GM23338 (cell line): ENCODE results near the gene LST1. TPM values are rescaled to one million over a fixed set of nuclear protein-coding genes. Genes with fewer than 3 reads are reported as not detected.

ENCODE experiments used
- ATAC-seq: fragments of 200-7000 bp; cut with Tn5 transposase; 3 replicates; pipeline ENCODE4 v1.9.1; 2020
- DNase-seq: peaks from one replicate; pipeline ENCODE4 v3.0.0-alpha.2; 2015; ENCODE audit warnings: low spot score
- H2AFZ ChIP-seq: fragments of 200-600 bp; sonication (generic); 2 replicates; pipeline ENCODE4 v1.8.0; 2016; ENCODE audit warnings: antibody characterized with exemption, mild to moderate bottlenecking, moderate library complexity
- H3F3A ChIP-seq: fragments of 200-600 bp; sonication (generic); replicated peaks from 2 replicates; pipeline ENCODE4 v1.8.0; 2017; ENCODE audit warnings: antibody characterized with exemption, mixed run types, low read depth
- H3K27ac ChIP-seq: fragments of 200-600 bp; sonication (generic); 2 replicates; pipeline ENCODE4 v1.6.1; 2016; ENCODE audit warnings: low read depth
- H3K27me3 ChIP-seq: fragments of 200-600 bp; sonication (generic); 2 replicates; pipeline ENCODE4 v1.8.0; 2016; ENCODE audit warnings: mild to moderate bottlenecking, mixed run types, moderate library complexity; ENCODE audit not compliant: insufficient read depth
- H3K36me3 ChIP-seq: fragments of 200-600 bp; sonication (generic); 2 replicates; pipeline ENCODE4 v1.8.0; 2016; ENCODE audit warnings: mild to moderate bottlenecking; ENCODE audit not compliant: insufficient read depth
- H3K4me1 ChIP-seq: fragments of 200-600 bp; sonication (generic); 2 replicates; pipeline ENCODE4 v1.8.0; 2016; ENCODE audit warnings: mild to moderate bottlenecking, moderate library complexity; ENCODE audit not compliant: insufficient read depth
- H3K4me2 ChIP-seq: fragments of 200-600 bp; sonication (generic); 2 replicates; pipeline ENCODE4 v1.7.1; 2017; ENCODE audit warnings: mixed run types
- H3K4me3 ChIP-seq: fragments of 200-600 bp; sonication (generic); 2 replicates; pipeline ENCODE4 v1.6.1; 2016; ENCODE audit warnings: mixed run types
- H3K79me2 ChIP-seq: fragments of 200-600 bp; sonication (generic); replicated peaks from 2 replicates; pipeline ENCODE4 v1.8.0; 2017; ENCODE audit warnings: mild to moderate bottlenecking; ENCODE audit not compliant: insufficient read depth
- H3K9me2 ChIP-seq: fragments of 200-600 bp; sonication (generic); 2 replicates; pipeline ENCODE4 v1.8.0; 2017; ENCODE audit not compliant: insufficient read depth
- H4K20me1 ChIP-seq: fragments of 200-600 bp; sonication (generic); replicated peaks from 2 replicates; pipeline ENCODE4 v1.8.0; 2017; ENCODE audit warnings: mild to moderate bottlenecking; ENCODE audit not compliant: insufficient read depth
- H3K27ac Mint-ChIP-seq: 2 replicates; pipeline ENCODE4 v1.8.0; 2020; ENCODE audit warnings: inconsistent platforms, mild to moderate bottlenecking, moderate library complexity, mixed read lengths
- H3K27me3 Mint-ChIP-seq: 3 replicates; pipeline ENCODE4 v1.8.0; 2022; ENCODE audit warnings: low read depth, mild to moderate bottlenecking, moderate library complexity, mixed read lengths, inconsistent platforms; ENCODE audit not compliant: insufficient read depth, poor library complexity
- H3K36me3 Mint-ChIP-seq: 3 replicates; pipeline ENCODE4 v1.8.0; 2021; ENCODE audit warnings: low read depth, mild to moderate bottlenecking, inconsistent platforms, moderate library complexity, mixed read lengths
- H3K4me1 Mint-ChIP-seq: 3 replicates; pipeline ENCODE4 v1.8.0; 2020; ENCODE audit warnings: mild to moderate bottlenecking, inconsistent platforms, mixed read lengths
- H3K4me3 Mint-ChIP-seq: 3 replicates; pipeline ENCODE4 v1.8.0; 2021; ENCODE audit warnings: moderate library complexity, mild to moderate bottlenecking, inconsistent platforms, mixed read lengths
- H3K9me3 Mint-ChIP-seq: 3 replicates; pipeline ENCODE4 v1.8.0; 2020; ENCODE audit warnings: moderate library complexity, mild to moderate bottlenecking, inconsistent platforms, mixed read lengths
- CREB1 ChIP-seq: fragments of 250-450 bp; sonication (Bioruptor Pico); IDR thresholded peaks from 2 replicates; pipeline ENCODE4 v1.5.0; 2020; ENCODE audit warnings: low read depth, mild to moderate bottlenecking, moderate library complexity
- CTCF ChIP-seq, 2 experiments: fragments of 200-600 bp in 1 of 2; sonication (generic) in 1 of 2; conservative IDR thresholded peaks; 2 replicates each; pipeline versions ENCODE4 v1.5.1 to v1.6.1; 2016 to 2017; ENCODE audit warnings: antibody characterized with exemption in 2 of 2, low read depth in 2 of 2, mild to moderate bottlenecking in 2 of 2, moderate library complexity in 1 of 2
- EZH2 ChIP-seq: fragments of 200-600 bp; sonication (generic); IDR thresholded peaks from one replicate; pipeline ENCODE4 v1.8.0; 2017; ENCODE audit warnings: antibody characterized with exemption, mild to moderate bottlenecking, low read depth; ENCODE audit not compliant: unreplicated experiment
- EZH2phosphoT487 ChIP-seq: fragments of 200-600 bp; sonication (generic); IDR thresholded peaks from one replicate; pipeline ENCODE4 v1.8.1; 2018; ENCODE audit warnings: antibody characterized with exemption; ENCODE audit not compliant: unreplicated experiment
- JUNB ChIP-seq: IDR thresholded peaks from one replicate; pipeline ENCODE4 v1.6.1; 2016; ENCODE audit warnings: antibody characterized with exemption; ENCODE audit not compliant: unreplicated experiment
- NANOG ChIP-seq: IDR thresholded peaks from 2 replicates; pipeline ENCODE4 v1.6.1; 2016; ENCODE audit warnings: antibody characterized with exemption, borderline replicate concordance
- POLR2AphosphoS5 ChIP-seq: IDR thresholded peaks from 2 replicates; pipeline ENCODE4 v1.6.1; 2016; ENCODE audit warnings: antibody characterized with exemption, low read depth
- STAT1 ChIP-seq: IDR thresholded peaks from one replicate; pipeline ENCODE4 v1.6.1; 2016; ENCODE audit warnings: antibody characterized with exemption; ENCODE audit not compliant: unreplicated experiment
- ZNF114 ChIP-seq: fragments of 250-450 bp; sonication (Bioruptor Pico); IDR thresholded peaks from 2 replicates; pipeline ENCODE4 v1.5.0; 2020; ENCODE audit warnings: mild to moderate bottlenecking, moderate library complexity
- ZNF331 ChIP-seq: fragments of 250-450 bp; sonication (Bioruptor Pico); IDR thresholded peaks from 2 replicates; pipeline ENCODE4 v1.5.0; 2020; ENCODE audit warnings: low read depth, mild to moderate bottlenecking, moderate library complexity
- long read RNA-seq: library from polyadenylated mRNA; unstranded; transcript quantifications from one replicate; pipeline ENCODE4 v2.0.0, GENCODE V29; 2020; ENCODE audit not compliant: unreplicated experiment
- polyA plus RNA-seq: library from polyadenylated mRNA; unstranded; fragments of >200 nt; fragmentation: Nextera tagmentation; extraction: Ambion mirVana; gene quantifications from 2 replicates; pipeline ENCODE4 v1.2.1, GENCODE V29; 2016
- total RNA-seq: library from RNA; depleted of rRNA; stranded (reverse); fragments of >200 nt; shearing (Covaris generic); gene quantifications from 2 replicates; pipeline ENCODE4 v1.2.3, GENCODE V29; 2014; rRNA removed
- TF ChIP-seq, protein P1 (sequence below): IDR thresholded peaks from one replicate; pipeline ENCODE4 v1.6.1; 2018; ENCODE audit warnings: antibody characterized with exemption; ENCODE audit not compliant: unreplicated experiment
- TF ChIP-seq, protein P2 (sequence below): IDR thresholded peaks from 2 replicates; pipeline ENCODE4 v1.6.1; 2016; ENCODE audit warnings: antibody characterized with exemption

Gene LST1
- total RNA-seq (not detected in 2 replicates), polyA plus RNA-seq (0.37 TPM in 1 of 2 replicates, not detected in the other)
- long read RNA-seq: 0 reads

- Histone ChIP-seq H3K27me3 (peaks cover 11% of the 10 kb centered on the region), H3K4me3 (no peak within 1 kb of the TSS), H3F3A (no peaks in the 10 kb centered on the region), H3K4me1 (peaks cover 4% of the 10 kb centered on the region; the same call in 1 of the 2 replicates), H3K79me2 (no peaks in the 10 kb centered on the region), H2AFZ (no peak within 1 kb of the TSS), H3K36me3 (no peaks in the 10 kb centered on the region), H3K9me2 (no peaks in the 10 kb centered on the region), H4K20me1 (no peaks in the 10 kb centered on the region), H3K4me2 (no peak within 1 kb of the TSS), H3K27ac (no peak within 1 kb of the TSS)
- H3K4me1 Mint-ChIP-seq: peaks cover 20% of the 10 kb centered on the region
- DNase-seq: no peak
- no peaks in the 10 kb centered on the region; the same call in 2 of the 3 replicates for H3K36me3 Mint-ChIP-seq
- peaks cover 26% of the 10 kb centered on the region for H3K27me3 Mint-ChIP-seq
- no peak within 1 kb of the TSS for H3K27ac Mint-ChIP-seq
- peaks cover 3% of the 10 kb centered on the region; the same call in 1 of the 3 replicates for H3K9me3 Mint-ChIP-seq
- no peak within 1 kb of the TSS; the same call in 2 of the 3 replicates for H3K4me3 Mint-ChIP-seq
- no peak for ATAC-seq
- TF ChIP-seq JUNB: no peak
- no peak for TF ChIP-seq EZH2
- no peak for TF ChIP-seq NANOG
- no peak for TF ChIP-seq POLR2AphosphoS5
- no peak for TF ChIP-seq ZNF114 (CRISPR knock-in tag)
- TF ChIP-seq CREB1: no peak
- TF ChIP-seq STAT1: no peak
- TF ChIP-seq EZH2phosphoT487: no peak
- TF ChIP-seq, protein P1, sequence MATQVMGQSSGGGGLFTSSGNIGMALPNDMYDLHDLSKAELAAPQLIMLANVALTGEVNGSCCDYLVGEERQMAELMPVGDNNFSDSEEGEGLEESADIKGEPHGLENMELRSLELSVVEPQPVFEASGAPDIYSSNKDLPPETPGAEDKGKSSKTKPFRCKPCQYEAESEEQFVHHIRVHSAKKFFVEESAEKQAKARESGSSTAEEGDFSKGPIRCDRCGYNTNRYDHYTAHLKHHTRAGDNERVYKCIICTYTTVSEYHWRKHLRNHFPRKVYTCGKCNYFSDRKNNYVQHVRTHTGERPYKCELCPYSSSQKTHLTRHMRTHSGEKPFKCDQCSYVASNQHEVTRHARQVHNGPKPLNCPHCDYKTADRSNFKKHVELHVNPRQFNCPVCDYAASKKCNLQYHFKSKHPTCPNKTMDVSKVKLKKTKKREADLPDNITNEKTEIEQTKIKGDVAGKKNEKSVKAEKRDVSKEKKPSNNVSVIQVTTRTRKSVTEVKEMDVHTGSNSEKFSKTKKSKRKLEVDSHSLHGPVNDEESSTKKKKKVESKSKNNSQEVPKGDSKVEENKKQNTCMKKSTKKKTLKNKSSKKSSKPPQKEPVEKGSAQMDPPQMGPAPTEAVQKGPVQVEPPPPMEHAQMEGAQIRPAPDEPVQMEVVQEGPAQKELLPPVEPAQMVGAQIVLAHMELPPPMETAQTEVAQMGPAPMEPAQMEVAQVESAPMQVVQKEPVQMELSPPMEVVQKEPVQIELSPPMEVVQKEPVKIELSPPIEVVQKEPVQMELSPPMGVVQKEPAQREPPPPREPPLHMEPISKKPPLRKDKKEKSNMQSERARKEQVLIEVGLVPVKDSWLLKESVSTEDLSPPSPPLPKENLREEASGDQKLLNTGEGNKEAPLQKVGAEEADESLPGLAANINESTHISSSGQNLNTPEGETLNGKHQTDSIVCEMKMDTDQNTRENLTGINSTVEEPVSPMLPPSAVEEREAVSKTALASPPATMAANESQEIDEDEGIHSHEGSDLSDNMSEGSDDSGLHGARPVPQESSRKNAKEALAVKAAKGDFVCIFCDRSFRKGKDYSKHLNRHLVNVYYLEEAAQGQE: no peak
- TF ChIP-seq, protein P2, sequence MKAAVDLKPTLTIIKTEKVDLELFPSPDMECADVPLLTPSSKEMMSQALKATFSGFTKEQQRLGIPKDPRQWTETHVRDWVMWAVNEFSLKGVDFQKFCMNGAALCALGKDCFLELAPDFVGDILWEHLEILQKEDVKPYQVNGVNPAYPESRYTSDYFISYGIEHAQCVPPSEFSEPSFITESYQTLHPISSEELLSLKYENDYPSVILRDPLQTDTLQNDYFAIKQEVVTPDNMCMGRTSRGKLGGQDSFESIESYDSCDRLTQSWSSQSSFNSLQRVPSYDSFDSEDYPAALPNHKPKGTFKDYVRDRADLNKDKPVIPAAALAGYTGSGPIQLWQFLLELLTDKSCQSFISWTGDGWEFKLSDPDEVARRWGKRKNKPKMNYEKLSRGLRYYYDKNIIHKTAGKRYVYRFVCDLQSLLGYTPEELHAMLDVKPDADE: no peak
- no peak for TF ChIP-seq ZNF331 (CRISPR knock-in tag)
These were observed at the start of gene LST1 for GRCh38 chr6:31586008-31586407. Gene LST1, plus strand, starts transcription at chr6:31586277. Its CDS starts 1,023 bp downstream, at chr6:31587300.

GRCh38 chr6:31538805-31539400 is 47.2 kb upstream of the LST1 start:
- H3F3A ChIP-seq: peaks cover 50% of the 10 kb centered on the region
- H2AFZ ChIP-seq: no peak overlapping the region
- peaks cover 85% of the 10 kb centered on the region for H3K79me2 ChIP-seq
- H3K4me3 ChIP-seq: peak overlapping the region; percentile 80; the same call in 1 of the 2 replicates
- Mint-ChIP-seq H3K9me3 (no peaks in the 10 kb centered on the region; the same call in 2 of the 3 replicates), H3K27ac (peak overlapping the region; percentile 46; the same call in 1 of the 2 replicates), H3K36me3 (peaks cover 78% of the 10 kb centered on the region), H3K27me3 (peaks cover 22% of the 10 kb centered on the region), H3K4me3 (peak overlapping the region; percentile 98), H3K4me1 (peaks cover 43% of the 10 kb centered on the region)
- H3K27ac ChIP-seq: no peak overlapping the region
- peaks cover 68% of the 10 kb centered on the region for H4K20me1 ChIP-seq
- TF ChIP-seq CTCF (conservative IDR thresholded peaks at IDR 0.05; ENCODE audit: low read depth in 2 of 2) (no peak), ZNF331 (CRISPR knock-in tag) (no peak)
- H3K36me3 ChIP-seq: peaks cover 65% of the 10 kb centered on the region
- ATAC-seq: no peak
- H3K9me2 ChIP-seq: no peaks in the 10 kb centered on the region
- no peaks in the 10 kb centered on the region for H3K27me3 ChIP-seq
- peaks cover 22% of the 10 kb centered on the region for H3K4me1 ChIP-seq
- no peak for DNase-seq
- peak overlapping the region; percentile 94 for H3K4me2 ChIP-seq
